K562 (cell line): ENCODE data around the gene WDR86.

ENCODE experiments used
- BRCA1 ChIP-seq, 2 experiments: fragments of 450-650 bp in 1 of 2; sonication (generic) in 1 of 2; formaldehyde crosslinking in 1 of 2; IDR thresholded peaks; 2 replicates each; pipeline versions ENCODE4 v1.5.0 to v1.6.1; 2017 to 2020; ENCODE audit warnings: mild to moderate bottlenecking in 1 of 2, missing genetic modification reagents in 1 of 2
- DNMT1 ChIP-seq: fragments of 450-650 bp; IDR thresholded peaks from 2 replicates; pipeline ENCODE4 v1.6.1; 2016; ENCODE audit warnings: antibody characterized with exemption, mild to moderate bottlenecking
- EP300 ChIP-seq: IDR thresholded peaks from 2 replicates; pipeline ENCODE4 v1.6.1; 2012; ENCODE audit warnings: low read length, improper control_type of control experiment
- EZH2 ChIP-seq: IDR thresholded peaks from 2 replicates; pipeline ENCODE4 v1.6.1; 2012; ENCODE audit warnings: low read depth, mild to moderate bottlenecking, inconsistent platforms, low read length, borderline replicate concordance
- FOXM1 ChIP-seq, 2 experiments: fragments of 450-650 bp in 1 of 2; sonication (generic) in 1 of 2; formaldehyde crosslinking in 1 of 2; IDR thresholded peaks; 2 replicates each; pipeline versions ENCODE4 v1.6.1 to v1.9.0; 2017 to 2022; ENCODE audit warnings: low read depth in 2 of 2, mild to moderate bottlenecking in 2 of 2, missing genetic modification reagents in 1 of 2, moderate library complexity in 1 of 2
- FOXO4 ChIP-seq: fragments of 450-650 bp; formaldehyde crosslinking; IDR thresholded peaks from 2 replicates; pipeline ENCODE4 v1.4.0; 2020; ENCODE audit warnings: mild to moderate bottlenecking, moderate library complexity
- POLR2H ChIP-seq: IDR thresholded peaks from 2 replicates; pipeline ENCODE4 v1.6.1; 2016; ENCODE audit warnings: missing genetic modification characterization, low read depth, mild to moderate bottlenecking, control low read depth, missing compliant biosample characterization, moderate library complexity
- SIN3A ChIP-seq, 2 experiments: fragments of 150-350 bp in 1 of 2; IDR thresholded peaks; 2 replicates each; pipeline ENCODE4 v1.6.1; 2011 to 2016; ENCODE audit warnings: borderline replicate concordance in 2 of 2, low read depth in 2 of 2, low read length in 2 of 2, mild to moderate bottlenecking in 2 of 2, moderate library complexity in 2 of 2; ENCODE audit not compliant: control insufficient read depth in 1 of 2
- THAP12 ChIP-seq: fragments of 250-450 bp; sonication (Bioruptor Pico); IDR thresholded peaks from 2 replicates; pipeline ENCODE4 v1.9.0; 2021; ENCODE audit warnings: mild to moderate bottlenecking, inconsistent platforms
- ZBTB49 ChIP-seq: sonication (generic); formaldehyde crosslinking; IDR thresholded peaks from 2 replicates; pipeline ENCODE4 v1.8.0; 2022; ENCODE audit warnings: missing genetic modification reagents, mild to moderate bottlenecking, borderline replicate concordance
- ZNF274 ChIP-seq: IDR thresholded peaks from 2 replicates; pipeline ENCODE4 v1.6.1; 2011; ENCODE audit warnings: low read depth, mild to moderate bottlenecking, low read length, moderate library complexity, borderline replicate concordance
- ZZZ3 ChIP-seq: fragments of 450-650 bp; IDR thresholded peaks from 2 replicates; pipeline ENCODE4 v1.6.1; 2016; ENCODE audit warnings: antibody characterized with exemption, mild to moderate bottlenecking, moderate library complexity
- TF ChIP-seq, protein P1 (sequence below): sonication (generic); formaldehyde crosslinking; IDR thresholded peaks from 2 replicates; pipeline ENCODE4 v1.8.1; 2022; ENCODE audit warnings: missing genetic modification reagents
- TF ChIP-seq, protein P2 (sequence below): fragments of 450-650 bp; formaldehyde crosslinking; IDR thresholded peaks from 2 replicates; pipeline ENCODE4 v1.4.0; 2020; ENCODE audit warnings: mild to moderate bottlenecking, moderate library complexity

- TF ChIP-seq THAP12 (no peak), DNMT1 (no peak), ZNF274 (no peak), FOXO4 (CRISPR knock-in tag) (no peak), EP300 (no peak), SIN3A (IDR thresholded peaks at IDR 0.05; ENCODE audit: borderline replicate concordance in 2 of 2, control insufficient read depth in 1 of 2, low read depth in 2 of 2, low read length in 2 of 2) (no peak), ZZZ3 (no peak), EZH2 (no peak), BRCA1 (IDR thresholded peaks at IDR 0.05) (no peak), BRCA1 (CRISPR knock-in tag; IDR thresholded peaks at IDR 0.05) (no peak), FOXM1 (IDR thresholded peaks at IDR 0.05; ENCODE audit: low read depth) (no peak), FOXM1 (CRISPR knock-in tag; IDR thresholded peaks at IDR 0.05; ENCODE audit: low read depth) (no peak), POLR2H (tag) (no peak), ZBTB49 (no peak)
- TF ChIP-seq, protein P1, sequence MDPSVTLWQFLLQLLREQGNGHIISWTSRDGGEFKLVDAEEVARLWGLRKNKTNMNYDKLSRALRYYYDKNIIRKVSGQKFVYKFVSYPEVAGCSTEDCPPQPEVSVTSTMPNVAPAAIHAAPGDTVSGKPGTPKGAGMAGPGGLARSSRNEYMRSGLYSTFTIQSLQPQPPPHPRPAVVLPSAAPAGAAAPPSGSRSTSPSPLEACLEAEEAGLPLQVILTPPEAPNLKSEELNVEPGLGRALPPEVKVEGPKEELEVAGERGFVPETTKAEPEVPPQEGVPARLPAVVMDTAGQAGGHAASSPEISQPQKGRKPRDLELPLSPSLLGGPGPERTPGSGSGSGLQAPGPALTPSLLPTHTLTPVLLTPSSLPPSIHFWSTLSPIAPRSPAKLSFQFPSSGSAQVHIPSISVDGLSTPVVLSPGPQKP, result no peak
- TF ChIP-seq, protein P2, sequence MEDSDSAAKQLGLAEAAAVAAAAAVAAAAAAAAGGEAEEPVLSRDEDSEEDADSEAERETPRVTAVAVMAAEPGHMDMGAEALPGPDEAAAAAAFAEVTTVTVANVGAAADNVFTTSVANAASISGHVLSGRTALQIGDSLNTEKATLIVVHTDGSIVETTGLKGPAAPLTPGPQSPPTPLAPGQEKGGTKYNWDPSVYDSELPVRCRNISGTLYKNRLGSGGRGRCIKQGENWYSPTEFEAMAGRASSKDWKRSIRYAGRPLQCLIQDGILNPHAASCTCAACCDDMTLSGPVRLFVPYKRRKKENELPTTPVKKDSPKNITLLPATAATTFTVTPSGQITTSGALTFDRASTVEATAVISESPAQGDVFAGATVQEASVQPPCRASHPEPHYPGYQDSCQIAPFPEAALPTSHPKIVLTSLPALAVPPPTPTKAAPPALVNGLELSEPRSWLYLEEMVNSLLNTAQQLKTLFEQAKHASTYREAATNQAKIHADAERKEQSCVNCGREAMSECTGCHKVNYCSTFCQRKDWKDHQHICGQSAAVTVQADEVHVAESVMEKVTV, result no peak
Measured at GRCh38 chr7:151343516-151343915, 66.3 kb downstream of the WDR86 start.
